Gastroesophageal sphincter (tissue), 4 donors: ENCODE results near the gene SLC49A3. TPM values are rescaled to one million over a fixed set of nuclear protein-coding genes. Genes with fewer than 3 reads are reported as not detected.
"Not testable (repeated sequence)": the region's sequence is repeated elsewhere in the genome, so short reads cannot be mapped to it uniquely, and the experiment has no call there.

Experiments used
- ATAC-seq: fragments of 150-250 bp; one replicate; pipeline ENCODE4 v1.9.1; 2016; ENCODE audit warnings: mild to moderate bottlenecking, moderate library complexity
- H3K27ac ChIP-seq, 4 donors: fragments of 200-600 bp; sonication (generic) in 3 of 4; 1 replicate in 3 of 4; 2 replicates in 1 of 4; pipeline ENCODE4 v1.5.1; 2016 to 2019
- H3K27me3 ChIP-seq: fragments of 200-600 bp; sonication (generic); one replicate; pipeline ENCODE4 v1.5.1; 2019
- H3K36me3 ChIP-seq, 2 donors: fragments of 200-600 bp; sonication (generic); one replicate each; pipeline ENCODE4 v1.5.1; 2019; ENCODE audit warnings: control low read depth in 1 of 2
- H3K4me1 ChIP-seq, 3 donors: fragments of 200-600 bp; sonication (generic); 1 replicate in 2 of 3; 2 replicates in 1 of 3; pipeline ENCODE4 v1.5.1; 2016 to 2019; ENCODE audit warnings: control low read depth in 2 of 3
- H3K4me3 ChIP-seq, 2 donors: fragments of 200-600 bp; sonication (generic); one replicate each; pipeline ENCODE4 v1.5.1; 2019; ENCODE audit warnings: mild to moderate bottlenecking in 1 of 2, moderate library complexity in 1 of 2
- H3K9me3 ChIP-seq, 3 donors: fragments of 200-600 bp; sonication (generic); one replicate each; pipeline ENCODE4 v1.5.1; 2017 to 2019; ENCODE audit warnings: control low read depth in 2 of 3
- CTCF ChIP-seq, 4 experiments: fragments of 200-600 bp in 2 of 4; fragments of 450-650 bp in 2 of 4; sonication (generic) in 1 of 4; IDR thresholded peaks; one replicate each; pipeline ENCODE4 v1.5.1; 2017 to 2019; ENCODE audit warnings: antibody characterized with exemption in 4 of 4, mild to moderate bottlenecking in 2 of 4, moderate library complexity in 2 of 4
- EP300 ChIP-seq: sonication (generic); formaldehyde crosslinking; IDR thresholded peaks from one replicate; pipeline ENCODE4 v1.6.1; 2017; ENCODE audit warnings: antibody characterized with exemption, mild to moderate bottlenecking
- POLR2A ChIP-seq, 2 donors: fragments of 450-650 bp; IDR thresholded peaks; one replicate each; pipeline ENCODE4 v1.6.1; 2017; ENCODE audit warnings: antibody characterized with exemption in 2 of 2, mild to moderate bottlenecking in 2 of 2, moderate library complexity in 1 of 2
- POLR2AphosphoS5 ChIP-seq: sonication (generic); formaldehyde crosslinking; IDR thresholded peaks from one replicate; pipeline ENCODE4 v1.6.1; 2017; ENCODE audit warnings: antibody characterized with exemption
- WGBS, 2 donors: methylation state at CpG; one replicate each; pipeline ENCODE4 v1.1.5; 2018; ENCODE audit warnings: low coverage in 1 of 2; 5-methylcytosine and 5-hydroxymethylcytosine counted together
- total RNA-seq, 4 donors: library from RNA; depleted of rRNA; stranded (reverse); fragments of >200 nt; gene quantifications; one replicate each; pipeline ENCODE4 v1.1.0, GENCODE V29; 2016

SLC49A3 gene
- total RNA-seq, 4 donors from 2014 or later = 5.2 to 8.7 (median 7.8) TPM

GRCh38 chr4:637536-638280 lies 51.2 kb downstream of the SLC49A3 start:
- Histone ChIP-seq H3K27ac (no peak overlapping the region), H3K4me3 (no peak overlapping the region), H3K9me3 (peaks cover 0 to 16% (median 0%) of the 10 kb centered on the region in 3 donors), H3K36me3 (no peaks in the 10 kb centered on the region), H3K4me1 (no peaks in the 10 kb centered on the region), H3K27me3 (peaks cover 76% of the 10 kb centered on the region)
- ATAC-seq = no peak
- WGBS, 2 donors = 68 to 76% methylated on average over 18 to 26 of the region's 32 CpGs
- TF ChIP-seq CTCF (IDR thresholded peaks at IDR 0.05) = no peak
- TF ChIP-seq EP300 = no peak
- no peak for TF ChIP-seq POLR2AphosphoS5
- no peak for TF ChIP-seq POLR2A (IDR thresholded peaks at IDR 0.05)

GRCh38 chr4:636628-637159 lies 52.3 kb downstream of the SLC49A3 start:
- no peak for ATAC-seq
- WGBS, 2 donors = 38 to 61% methylated on average over 5 of the region's 13 CpGs
- peaks cover 0 to 6% (median 0%) of the 10 kb centered on the region in 3 donors for H3K9me3 ChIP-seq
- peaks cover 68% of the 10 kb centered on the region for H3K27me3 ChIP-seq
- no peaks in the 10 kb centered on the region for H3K4me1 ChIP-seq
- H3K36me3 ChIP-seq = no peaks in the 10 kb centered on the region
- TF ChIP-seq CTCF (IDR thresholded peaks at IDR 0.05) (no peak), POLR2A (IDR thresholded peaks at IDR 0.05) (no peak), EP300 (no peak), POLR2AphosphoS5 (no peak)
- no peak overlapping the region for H3K4me3 ChIP-seq
- H3K27ac ChIP-seq = no peak overlapping the region

- no peak overlapping the region for H3K27ac ChIP-seq
- H3K4me3 ChIP-seq = no peak overlapping the region
- TF ChIP-seq POLR2AphosphoS5 (no peak), CTCF (IDR thresholded peaks at IDR 0.05) (no peak), EP300 (no peak), POLR2A (IDR thresholded peaks at IDR 0.05) (no peak)
- H3K27me3 ChIP-seq = peaks cover 64% of the 10 kb centered on the region
- WGBS, 2 donors = 40 to 69% methylated on average over 1 to 3 of the region's 22 CpGs
- H3K9me3 ChIP-seq = no peaks in the 10 kb centered on the region
- H3K36me3 ChIP-seq = no peaks in the 10 kb centered on the region
- no peaks in the 10 kb centered on the region for H3K4me1 ChIP-seq
- no peak for ATAC-seq
Observed at GRCh38 chr4:635851-636627, 52.9 kb downstream of the SLC49A3 start.

GRCh38 chr4:635066-635835 lies 53.7 kb downstream of the SLC49A3 start:
- not testable (repeated sequence) for H3K9me3 ChIP-seq, H3K4me3 ChIP-seq, H3K36me3 ChIP-seq, H3K4me1 ChIP-seq, H3K27ac ChIP-seq, ATAC-seq
- 88 to 91% methylated on average over 8 to 35 of the region's 46 CpGs for WGBS, 2 donors
- H3K27me3 ChIP-seq = peaks cover 68% of the 10 kb centered on the region

- Histone ChIP-seq H3K36me3 (no peaks in the 10 kb centered on the region), H3K4me3 (no peak overlapping the region), H3K27me3 (peaks cover 70% of the 10 kb centered on the region), H3K9me3 (no peaks in the 10 kb centered on the region), H3K27ac (no peak overlapping the region), H3K4me1 (no peaks in the 10 kb centered on the region)
- TF ChIP-seq CTCF (IDR thresholded peaks at IDR 0.05) (no peak), POLR2A (IDR thresholded peaks at IDR 0.05) (no peak), EP300 (no peak), POLR2AphosphoS5 (no peak)
- 78 to 85% methylated on average over 11 to 17 of the region's 23 CpGs for WGBS, 2 donors
- ATAC-seq = no peak
Observed at GRCh38 chr4:634599-634985, 54.4 kb downstream of the SLC49A3 start.
